ENCODE measurements around the gene RAMP3.

Gene RAMP3

GRCh38 chr7:45181991-45182855, 24.6 kb downstream of the RAMP3 start:
- H3K4me3 ChIP-seq (ENCODE audit: low read depth, low read length): no peak overlapping the region
- CTCF ChIA-PET: no interaction called here
- DNase-seq (ENCODE audit: low read depth, low spot score): no peak
- no peak for TF ChIP-seq CTCF (IDR thresholded peaks at IDR 0.05; ENCODE audit: insufficient read depth, low read length, missing control alignments)
- POLR2A ChIA-PET: no interaction called here

GRCh38 chr7:45182856-45183710, 25.5 kb downstream of the RAMP3 start:
- ChIA-PET POLR2A (no interaction called here), CTCF (no interaction called here)
- no peak overlapping the region for H3K4me3 ChIP-seq (ENCODE audit: low read depth, low read length)
- DNase-seq (ENCODE audit: low read depth, low spot score): no peak
- no peak for TF ChIP-seq CTCF (IDR thresholded peaks at IDR 0.05; ENCODE audit: insufficient read depth, low read length, missing control alignments)

DNA sequence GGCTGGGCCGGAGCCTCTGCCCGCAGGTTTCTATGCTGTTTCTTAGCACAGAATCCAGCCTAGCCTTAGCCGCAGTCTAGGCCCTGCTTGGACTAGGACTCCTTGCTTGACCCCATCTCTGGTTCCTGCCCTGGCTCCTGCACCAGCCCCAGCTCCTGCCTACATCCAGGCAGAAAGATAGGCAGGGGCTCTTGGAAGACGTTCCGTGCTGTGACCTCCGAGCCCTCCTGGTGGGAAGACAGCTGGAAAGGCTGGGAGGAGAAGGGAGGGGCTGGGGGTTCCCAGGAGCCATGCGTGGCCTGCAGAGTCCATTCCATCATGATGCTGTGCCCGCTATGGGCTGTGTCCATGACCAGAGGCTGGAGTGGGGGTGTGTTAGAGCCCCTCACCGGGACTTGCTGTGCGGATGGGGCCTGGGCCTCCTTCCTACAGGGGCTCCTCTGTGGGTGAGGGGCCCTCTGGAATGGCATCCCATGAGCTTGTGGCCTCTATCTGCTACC, 26.2 kb downstream of the RAMP3 start:
- no peak overlapping the region for H3K4me3 ChIP-seq (ENCODE audit: low read depth, low read length)
- CTCF ChIA-PET: no interaction called here
- POLR2A ChIA-PET: no interaction called here
- no peak for TF ChIP-seq CTCF (IDR thresholded peaks at IDR 0.05; ENCODE audit: insufficient read depth, low read length, missing control alignments)
- no peak for DNase-seq (ENCODE audit: low read depth, low spot score)

DNA sequence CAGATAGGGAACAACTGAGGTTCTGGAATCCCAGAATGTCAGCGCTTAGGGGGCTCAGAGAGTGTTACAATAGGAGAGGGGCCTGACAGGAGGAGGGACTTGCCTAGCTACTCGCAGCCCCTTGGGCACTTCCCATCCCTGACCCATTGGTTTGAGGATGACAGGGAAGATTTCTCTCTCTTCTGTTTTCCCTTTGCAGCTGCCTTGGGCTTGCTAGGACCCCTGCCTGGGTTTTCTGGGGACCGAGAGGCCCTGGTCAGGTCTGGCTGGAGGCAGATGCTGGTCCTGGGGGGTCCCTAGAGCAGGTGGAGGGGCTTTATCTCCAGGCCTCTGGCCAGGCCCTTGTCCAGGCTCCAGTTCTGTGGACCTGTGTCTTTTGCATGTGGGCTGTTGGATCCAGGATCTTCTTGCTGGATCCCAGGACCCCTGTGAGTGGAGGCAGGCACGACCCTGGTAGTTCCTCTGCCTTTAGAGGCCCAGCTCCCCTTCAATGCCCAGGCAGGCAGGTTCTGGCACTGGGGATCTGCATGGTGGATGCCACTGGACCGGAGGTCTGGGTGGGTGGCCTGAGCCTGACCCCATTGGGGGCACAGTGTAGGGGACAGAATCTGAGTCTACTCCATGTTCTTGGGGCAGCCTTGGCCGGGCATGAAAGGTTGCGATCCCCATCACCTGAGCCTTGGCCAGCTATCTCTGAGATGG, 26.9 kb downstream of the RAMP3 start:
- no peak for TF ChIP-seq CTCF (IDR thresholded peaks at IDR 0.05; ENCODE audit: insufficient read depth, low read length, missing control alignments)
- ChIA-PET POLR2A (no interaction called here), CTCF (interaction anchor here (0.8 kb wide), 1 partner anchor 74 kb away, joined by 3 read pairs; no protein-coding TSS in a partner anchor)
- DNase-seq (ENCODE audit: low read depth, low spot score): no peak
- H3K4me3 ChIP-seq (ENCODE audit: low read depth, low read length): no peak overlapping the region

- ChIA-PET POLR2A (no interaction called here), CTCF (interaction anchor here (0.8 kb wide), 1 partner anchor 74 kb away, joined by 3 read pairs; no protein-coding TSS in a partner anchor)
- DNase-seq (ENCODE audit: low read depth, low spot score): no peak
- no peak overlapping the region for H3K4me3 ChIP-seq (ENCODE audit: low read depth, low read length)
- no peak for TF ChIP-seq CTCF (IDR thresholded peaks at IDR 0.05; ENCODE audit: insufficient read depth, low read length, missing control alignments)
Measured at GRCh38 chr7:45185028-45185863, 27.7 kb downstream of the RAMP3 start.
